NCI-H1694 treated with DMSO at 0.1 percent for 48 hours (cell line): ENCODE results near the gene AGPAT3.

Source experiments
- DNase-seq: peaks from one replicate; lab custom pipeline; 2025; lab: John Stamatoyannopoulos, UW

AGPAT3 gene

GRCh38 chr21:44000360-44000759 is 135.3 kb downstream of the AGPAT3 start:
- no peak for DNase-seq

GRCh38 chr21:44002511-44002910 is 137.5 kb downstream of the AGPAT3 start:
- DNase-seq, result no peak

- DNase-seq, result no peak
Observed at GRCh38 chr21:44003307-44003966, 138.4 kb downstream of the AGPAT3 start.

- DNase-seq, result no peak
Observed at GRCh38 chr21:44005071-44005470, 140.0 kb downstream of the AGPAT3 start.

GRCh38 chr21:44005593-44005992 is 140.6 kb downstream of the AGPAT3 start:
- no peak for DNase-seq

- DNase-seq, result no peak
Observed at GRCh38 chr21:44006017-44006619, 141.1 kb downstream of the AGPAT3 start.

- DNase-seq, result no peak
Observed at GRCh38 chr21:44006656-44007055, 141.6 kb downstream of the AGPAT3 start.

- no peak for DNase-seq
Observed at GRCh38 chr21:44010429-44010828, 145.4 kb downstream of the AGPAT3 start.

- no peak for DNase-seq
Observed at GRCh38 chr21:44011123-44011522, 146.1 kb downstream of the AGPAT3 start.

- DNase-seq, result peak; percentile 69
Observed at GRCh38 chr21:44011579-44012473, 146.8 kb downstream of the AGPAT3 start, which contains the start of gene TRAPPC10. Gene TRAPPC10 (plus strand): TSS chr21:44012309. CDS start chr21:44012494, 185 bp downstream.

- peak; percentile 35 for DNase-seq
Observed at GRCh38 chr21:44012474-44013379, 147.7 kb downstream of the AGPAT3 start.

GRCh38 chr21:44013380-44014088 is 148.5 kb downstream of the AGPAT3 start:
- no peak for DNase-seq

GRCh38 chr21:44017601-44018000 is 152.6 kb downstream of the AGPAT3 start:
- no peak for DNase-seq

- DNase-seq, result no peak
Observed at GRCh38 chr21:44018127-44018526, 153.1 kb downstream of the AGPAT3 start.

GRCh38 chr21:44018813-44019567 is 154.0 kb downstream of the AGPAT3 start:
- no peak for DNase-seq

- DNase-seq, result no peak
Observed at GRCh38 chr21:44019568-44019958, 154.5 kb downstream of the AGPAT3 start.

- no peak for DNase-seq
Observed at GRCh38 chr21:44020551-44020950, 155.5 kb downstream of the AGPAT3 start.

GRCh38 chr21:44021064-44021463 is 156.0 kb downstream of the AGPAT3 start:
- no peak for DNase-seq

- DNase-seq, result no peak
Observed at GRCh38 chr21:44024257-44024656, 159.2 kb downstream of the AGPAT3 start.

GRCh38 chr21:44024887-44025353 is 159.9 kb downstream of the AGPAT3 start:
- DNase-seq, result no peak
